IMR-90 (cell line): Measurements from ENCODE around the gene PCOLCE2. TPM values are rescaled to one million over a fixed set of nuclear protein-coding genes. Genes with fewer than 3 reads are reported as not detected.

Experiments used
- ATAC-seq: fragments of 200-7000 bp; cut with Tn5 transposase; 2 replicates; pipeline ENCODE4 v1.9.1; 2020; ENCODE audit warnings: low read depth, mild to moderate bottlenecking, moderate library complexity
- BruUV-seq: library from RNA; stranded (reverse); fragments of 400-500 nt; replicated peaks from 2 replicates; lab custom pipeline; 2021; lab: Mats Ljungman, UMichigan
- CTCF ChIA-PET: fragments of 300-600 bp; formaldehyde crosslinking; extraction: SDS; loops from one replicate; lab custom pipeline; 2021; ENCODE audit warnings: antibody characterized with exemption; lab: Yijun Ruan, JAX
- POLR2A ChIA-PET: fragments of 300-600 bp; sonication (Branson Sonifier 250); formaldehyde crosslinking; loops from one replicate; lab custom pipeline; 2022; ENCODE audit warnings: antibody characterized with exemption; ENCODE audit not compliant: unreplicated experiment; lab: Charles Lee
- DNase-seq: peaks from one replicate; pipeline ENCODE4 v3.0.0; 2013
- H2AFZ ChIP-seq: replicated peaks from 2 replicates; pipeline ENCODE3; 2013; ENCODE audit warnings: low read length, mild to moderate bottlenecking; ENCODE audit not compliant: poor library complexity
- H2AK5ac ChIP-seq: 2 replicates; pipeline ENCODE4 v1.6.1; 2013; ENCODE audit warnings: low read depth, low read length, inconsistent platforms
- H2AK9ac ChIP-seq: replicated peaks from 2 replicates; pipeline ENCODE3; 2013; ENCODE audit warnings: mild to moderate bottlenecking, low read depth, low read length, moderate library complexity; ENCODE audit not compliant: poor library complexity
- H2BK120ac ChIP-seq: 2 replicates; pipeline ENCODE4 v1.6.1; 2013; ENCODE audit warnings: low read depth, low read length, inconsistent platforms
- H2BK15ac ChIP-seq: 3 replicates; pipeline ENCODE4 v1.6.1; 2013; ENCODE audit warnings: low read depth, low read length, inconsistent platforms
- H2BK20ac ChIP-seq: 2 replicates; pipeline ENCODE4 v1.6.1; 2013; ENCODE audit warnings: low read depth, mild to moderate bottlenecking, inconsistent platforms, low read length, moderate library complexity
- H2BK5ac ChIP-seq: 2 replicates; pipeline ENCODE4 v1.6.1; 2013; ENCODE audit warnings: mild to moderate bottlenecking, low read depth, low read length, inconsistent platforms; ENCODE audit not compliant: poor library complexity, severe bottlenecking
- H3K14ac ChIP-seq: replicated peaks from 2 replicates; pipeline ENCODE4 v1.6.1; 2013; ENCODE audit warnings: low read depth, low read length, inconsistent platforms
- H3K18ac ChIP-seq: 2 replicates; pipeline ENCODE4 v1.6.1; 2013; ENCODE audit warnings: low read depth, low read length, control low read depth
- H3K23ac ChIP-seq: 2 replicates; pipeline ENCODE4 v1.6.1; 2013; ENCODE audit warnings: low read depth, low read length, inconsistent platforms
- H3K27ac ChIP-seq: 2 replicates; pipeline ENCODE4 v1.5.1; 2013; ENCODE audit warnings: mild to moderate bottlenecking, control low read depth, low read length; ENCODE audit not compliant: insufficient read depth
- H3K27me3 ChIP-seq: 2 replicates; pipeline ENCODE4 v1.6.1; 2013; ENCODE audit warnings: low read length; ENCODE audit not compliant: control insufficient read depth, insufficient read depth
- H3K36me3 ChIP-seq: 2 replicates; pipeline ENCODE4 v1.6.1; 2013; ENCODE audit warnings: low read length, mixed read lengths; ENCODE audit not compliant: control insufficient read depth, insufficient read depth
- H3K4ac ChIP-seq: 2 replicates; pipeline ENCODE4 v1.6.1; 2013; ENCODE audit warnings: low read depth, low read length, inconsistent platforms
- H3K4me1 ChIP-seq: 2 replicates; pipeline ENCODE4 v1.6.1; 2013; ENCODE audit warnings: low read length, mixed read lengths; ENCODE audit not compliant: control insufficient read depth, insufficient read depth
- H3K4me2 ChIP-seq: 2 replicates; pipeline ENCODE4 v1.6.1; 2013; ENCODE audit warnings: low read depth, mild to moderate bottlenecking, control low read depth, low read length, moderate library complexity
- H3K4me3 ChIP-seq: 2 replicates; pipeline ENCODE4 v1.5.1; 2013; ENCODE audit warnings: low read depth, mild to moderate bottlenecking, control low read depth, low read length, moderate library complexity; ENCODE audit not compliant: insufficient read depth
- H3K56ac ChIP-seq: 2 replicates; pipeline ENCODE4 v1.6.1; 2013; ENCODE audit warnings: low read length, inconsistent platforms; ENCODE audit not compliant: insufficient read depth; ENCODE audit errors: extremely low read depth
- H3K79me1 ChIP-seq, 2 experiments: 2 replicates each; pipeline ENCODE4 v1.6.1; 2013; ENCODE audit warnings: low read length in 2 of 2, inconsistent platforms in 1 of 2, low read depth in 1 of 2
- H3K9ac ChIP-seq: 2 replicates; pipeline ENCODE4 v1.6.1; 2013; ENCODE audit warnings: low read depth, low read length, control low read depth
- H3K9me1 ChIP-seq: 2 replicates; pipeline ENCODE4 v1.6.1; 2013; ENCODE audit warnings: low read length, inconsistent platforms; ENCODE audit not compliant: insufficient read depth
- H3K9me3 ChIP-seq: 2 replicates; pipeline ENCODE4 v1.6.1; 2013; ENCODE audit warnings: low read length; ENCODE audit not compliant: control insufficient read depth, insufficient read depth
- H4K20me1 ChIP-seq: 2 replicates; pipeline ENCODE4 v1.6.1; 2013; ENCODE audit warnings: low read length, inconsistent platforms; ENCODE audit not compliant: insufficient read depth
- H4K5ac ChIP-seq: 2 replicates; pipeline ENCODE4 v1.6.1; 2013; ENCODE audit warnings: mild to moderate bottlenecking, low read depth, low read length, control low read depth
- H4K8ac ChIP-seq, 2 experiments: 2 replicates each; pipeline ENCODE4 v1.6.1; 2013; ENCODE audit warnings: low read depth in 2 of 2, low read length in 2 of 2, control low read depth in 1 of 2, inconsistent platforms in 1 of 2
- H4K91ac ChIP-seq: 2 replicates; pipeline ENCODE4 v1.6.1; 2013; ENCODE audit warnings: low read depth, low read length, inconsistent platforms; ENCODE audit not compliant: insufficient read depth
- ELK1 ChIP-seq: fragments of 150-350 bp; IDR thresholded peaks from 2 replicates; pipeline ENCODE4 v1.6.1; 2016; ENCODE audit warnings: low read depth, mild to moderate bottlenecking, low read length, moderate library complexity, borderline replicate concordance
- MAFK ChIP-seq: IDR thresholded peaks from 2 replicates; pipeline ENCODE4 v1.6.1; 2012; ENCODE audit warnings: low read depth, low read length, improper control_type of control experiment
- dilution Hi-C: fragments of 300-500 bp; cut with HindIII; formaldehyde crosslinking; loops from one replicate; pipeline ENCODE4 v1.14.3; 2018; ENCODE audit warnings: low sequenced_read_pairs; ENCODE audit not compliant: unreplicated experiment
- in situ Hi-C: fragments of 300-500 bp; cut with MboI; formaldehyde crosslinking; loops from 3 replicates; pipeline ENCODE4 v1.14.3; 2019; ENCODE audit warnings: low sequenced_read_pairs, inconsistent platforms, mixed read lengths
- intact Hi-C: fragments of 100-400 bp; cut with micrococcal nuclease; formaldehyde crosslinking; loops from 2 replicates; pipeline ENCODE4 v1.10.0; 2022
- polyA plus RNA-seq, 3 experiments: library from polyadenylated mRNA; depleted of rRNA; stranded (reverse); fragments of >200 nt; gene quantifications; 2 replicates each; pipeline ENCODE4 v1.2.3, GENCODE V29; 2012; ENCODE audit warnings: low replicate concordance in 1 of 3
- total RNA-seq: library from RNA; depleted of rRNA; stranded (reverse); fragments of >200 nt; gene quantifications from 2 replicates; pipeline ENCODE4 v1.2.3, GENCODE V29; 2012

Gene PCOLCE2
- total and polyA plus RNA-seq, 2 of the 4 experiments (the other 2 are of a cell fraction), result 0.50 to 0.54 TPM

- no peak overlapping the region for H3K56ac ChIP-seq
- no peak overlapping the region for H4K8ac ChIP-seq
- no peaks in the 10 kb centered on the region for H3K9me1 ChIP-seq
- H2BK5ac ChIP-seq, result no peak overlapping the region
- no peaks in the 10 kb centered on the region for H3K9me3 ChIP-seq
- no peak overlapping the region for H2AK5ac ChIP-seq
- DNase-seq, result no peak
- TF ChIP-seq ELK1 (no peak), MAFK (no peak)
- BruUV-seq, result no TSS peak
- ATAC-seq, result no peak
- CTCF ChIA-PET, result no interaction called here
- H3K14ac ChIP-seq, result no peak overlapping the region
- no peak overlapping the region for H2BK120ac ChIP-seq
- H3K4me1 ChIP-seq, result no peaks in the 10 kb centered on the region
- H3K27ac ChIP-seq, result no peak overlapping the region
- intact Hi-C loops, result no loop called here
- H3K4ac ChIP-seq, result no peak overlapping the region
- no peak overlapping the region for H3K4me3 ChIP-seq
- no peak overlapping the region for H2BK20ac ChIP-seq
- POLR2A ChIA-PET, result no interaction called here
- H3K9ac ChIP-seq, result no peak overlapping the region
- H3K4me2 ChIP-seq, result no peak overlapping the region
- no peak overlapping the region for H3K23ac ChIP-seq
- peaks cover 7% of the 10 kb centered on the region; the same call in 1 of the 2 replicates for H3K27me3 ChIP-seq
- no peak overlapping the region for H2BK15ac ChIP-seq
- H4K5ac ChIP-seq, result no peak overlapping the region
- no peak overlapping the region for H4K91ac ChIP-seq
- H4K20me1 ChIP-seq, result no peaks in the 10 kb centered on the region
- no peak overlapping the region for H2AK9ac ChIP-seq
- no peaks in the 10 kb centered on the region for H3K36me3 ChIP-seq
- H3K79me1 ChIP-seq, result no peaks in the 10 kb centered on the region
- in situ Hi-C loops, result no loop called here
- dilution Hi-C loops, result no loop called here
- no peak overlapping the region for H3K18ac ChIP-seq
- no peak overlapping the region for H2AFZ ChIP-seq
These were observed 69.7 kb downstream of the PCOLCE2 start for GRCh38 chr3:142819179-142819578.
